HL-60/S4 treated with retinoic acid at 250 ng/mL for 4 days and 3 days (cell line): ENCODE results near the gene EPB41L4B.

Source experiments
- in situ Hi-C: fragments of 300-500 bp; cut with MboI; formaldehyde crosslinking; loops from 2 replicates; pipeline ENCODE4 v1.7.0; 2022; ENCODE audit warnings: low sequenced_read_pairs

Gene EPB41L4B

GRCh38 chr9:109270971-109271925 is 49.6 kb downstream of the EPB41L4B start:
- in situ Hi-C loops, result no loop called here

GRCh38 chr9:109270441-109270840 is 50.4 kb downstream of the EPB41L4B start:
- in situ Hi-C loops, result no loop called here

- in situ Hi-C loops, result no loop called here
Measured at GRCh38 chr9:109269839-109270238, 51.0 kb downstream of the EPB41L4B start.

- in situ Hi-C loops, result no loop called here
Measured at GRCh38 chr9:109269081-109269480, 51.8 kb downstream of the EPB41L4B start.

GRCh38 chr9:109267555-109267954 is 53.3 kb downstream of the EPB41L4B start:
- in situ Hi-C loops, result no loop called here

- in situ Hi-C loops, result no loop called here
Measured at GRCh38 chr9:109264877-109265587, 55.8 kb downstream of the EPB41L4B start.

- in situ Hi-C loops, result no loop called here
Measured at GRCh38 chr9:109263358-109263757, 57.5 kb downstream of the EPB41L4B start.

GRCh38 chr9:109258481-109259302 is 62.2 kb downstream of the EPB41L4B start:
- in situ Hi-C loops, result no loop called here

GRCh38 chr9:109256336-109256735 is 64.5 kb downstream of the EPB41L4B start:
- in situ Hi-C loops, result no loop called here

GRCh38 chr9:109255394-109255793 is 65.5 kb downstream of the EPB41L4B start:
- in situ Hi-C loops, result no loop called here

- in situ Hi-C loops, result no loop called here
Measured at GRCh38 chr9:109254317-109254716, 66.5 kb downstream of the EPB41L4B start.

- in situ Hi-C loops, result no loop called here
Measured at GRCh38 chr9:109253637-109254284, 67.1 kb downstream of the EPB41L4B start.

- in situ Hi-C loops, result no loop called here
Measured at GRCh38 chr9:109253241-109253636, 67.6 kb downstream of the EPB41L4B start.

GRCh38 chr9:109252291-109252690 is 68.6 kb downstream of the EPB41L4B start:
- in situ Hi-C loops, result no loop called here

GRCh38 chr9:109251776-109252106 is 69.1 kb downstream of the EPB41L4B start:
- in situ Hi-C loops, result no loop called here

- in situ Hi-C loops, result no loop called here
Measured at GRCh38 chr9:109251080-109251775, 69.6 kb downstream of the EPB41L4B start.

GRCh38 chr9:109250771-109251079 is 70.1 kb downstream of the EPB41L4B start:
- in situ Hi-C loops, result no loop called here

- in situ Hi-C loops, result no loop called here
Measured at GRCh38 chr9:109250311-109250741, 70.5 kb downstream of the EPB41L4B start.

- in situ Hi-C loops, result no loop called here
Measured at GRCh38 chr9:109249615-109250014, 71.2 kb downstream of the EPB41L4B start.

GRCh38 chr9:109248133-109248581 is 72.7 kb downstream of the EPB41L4B start:
- in situ Hi-C loops, result no loop called here
